Aorta (tissue), 5 donors: ENCODE measurements around the gene PTPRK. TPM values are rescaled to one million over a fixed set of nuclear protein-coding genes. Genes with fewer than 3 reads are reported as not detected.

ENCODE experiments used
- ATAC-seq: fragments of 200-7000 bp; cut with Tn5 transposase; one replicate; pipeline ENCODE4 v1.9.1; 2022; ENCODE audit warnings: moderate library complexity; ENCODE audit not compliant: low FRiP score
- DNase-seq, 2 donors: peaks; one replicate each; pipeline ENCODE4 v3.0.0-alpha.2; 2020
- H3K27ac ChIP-seq, 2 donors: one replicate each; pipeline ENCODE4 v1.5.1; 2013; ENCODE audit warnings: low read length in 2 of 2, mild to moderate bottlenecking in 2 of 2, moderate library complexity in 2 of 2, control low read depth in 1 of 2, inconsistent platforms in 1 of 2, low read depth in 1 of 2
- H3K27me3 ChIP-seq, 2 donors: one replicate each; pipeline ENCODE4 v1.6.1; 2013; ENCODE audit warnings: control low read depth in 1 of 2, low read length in 1 of 2, mild to moderate bottlenecking in 1 of 2, moderate library complexity in 1 of 2; ENCODE audit not compliant: insufficient read depth in 2 of 2, control insufficient read depth in 1 of 2
- H3K36me3 ChIP-seq, 2 donors: one replicate each; pipeline ENCODE4 v1.6.1; 2013; ENCODE audit warnings: control low read depth in 1 of 2, low read length in 1 of 2, mild to moderate bottlenecking in 1 of 2; ENCODE audit not compliant: insufficient read depth in 2 of 2, control insufficient read depth in 1 of 2
- H3K4me1 ChIP-seq, 2 donors: one replicate each; pipeline ENCODE4 v1.6.1; 2013; ENCODE audit warnings: low read length in 2 of 2, control low read depth in 1 of 2, mild to moderate bottlenecking in 1 of 2, moderate library complexity in 1 of 2; ENCODE audit not compliant: insufficient read depth in 2 of 2, control insufficient read depth in 1 of 2
- H3K4me3 ChIP-seq, 2 donors: one replicate each; pipeline ENCODE4 v1.5.1; 2013; ENCODE audit warnings: low read length in 2 of 2, control low read depth in 1 of 2, mild to moderate bottlenecking in 1 of 2
- H3K9me3 ChIP-seq: one replicate; pipeline ENCODE4 v1.6.1; 2013; ENCODE audit warnings: mild to moderate bottlenecking, low read length; ENCODE audit not compliant: control insufficient read depth
- WGBS, 2 donors: extraction: QIAGEN DNeasy Blood & Tissue Kit; methylation state at CpG; one replicate each; pipeline ENCODE4 v1.1.7; 2013; 5-methylcytosine and 5-hydroxymethylcytosine counted together
- intact Hi-C, 2 donors: fragments of 100-400 bp; cut with DNase I; formaldehyde crosslinking; loops; one replicate each; pipeline versions ENCODE4 v1.14.2 to v1.15.0; 2022
- polyA plus RNA-seq, 2 donors: library from polyadenylated mRNA; stranded (reverse); fragments of 200-250 nt; gene quantifications; one replicate each; pipeline ENCODE4 v1.2.3, GENCODE V29; 2013
- total RNA-seq, 2 donors: library from RNA; stranded (reverse); fragmentation: NEBNext Ultra II Directional; extraction: Animal tissue kit (Norgen Biotek cat#: 25700); gene quantifications; one replicate each; pipeline ENCODE4 v1.2.1, GENCODE V29; 2021
- donor health status: healthy with polysubstance abuse.
- donor health status: Bipolar disorder and iron deficiency.
- donor health status: DM: no; HTN: no; CAD: no.
- donor health status: DM: no; HTN: no; CAD: no.
- donor health status: DM: yes; HTN: yes; CAD: no.

The PTPRK gene
- total and polyA plus RNA-seq, 4 donors = 3.9 to 50.6 (median 24.9) TPM

DNA sequence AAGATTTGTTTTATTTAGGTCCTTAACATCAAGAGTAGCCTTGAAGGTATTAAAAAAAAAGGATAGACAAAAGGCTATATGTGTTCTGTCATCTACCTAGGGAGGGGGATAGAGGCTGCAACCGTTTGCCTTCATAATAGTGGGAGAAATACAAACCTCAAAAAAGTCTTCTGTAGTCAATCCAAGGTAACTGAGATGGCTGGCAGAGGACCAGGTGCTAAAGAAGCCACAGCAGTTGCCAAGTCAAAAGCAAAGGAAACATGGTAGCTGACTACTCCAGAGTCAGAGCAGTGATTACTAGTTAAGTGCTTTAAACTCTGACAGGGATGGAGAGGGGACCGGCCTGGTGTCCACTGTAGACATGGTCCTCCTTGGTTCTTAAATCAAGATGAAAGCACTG lies 249.4 kb downstream of the PTPRK start:
- Histone ChIP-seq H3K4me3 (no peak overlapping the region), H3K9me3 (no peaks in the 10 kb centered on the region), H3K27me3 (no peaks in the 10 kb centered on the region), H3K27ac (no peak overlapping the region), H3K36me3 (no peaks in the 10 kb centered on the region), H3K4me1 (peaks cover 0 to 4% of the 10 kb centered on the region in 2 donors)
- DNase-seq (no peak), ATAC-seq (no peak)
- WGBS, 2 donors = 55% methylated on average over 2 of the region's 2 CpGs
- intact Hi-C loops = no loop called here

DNA sequence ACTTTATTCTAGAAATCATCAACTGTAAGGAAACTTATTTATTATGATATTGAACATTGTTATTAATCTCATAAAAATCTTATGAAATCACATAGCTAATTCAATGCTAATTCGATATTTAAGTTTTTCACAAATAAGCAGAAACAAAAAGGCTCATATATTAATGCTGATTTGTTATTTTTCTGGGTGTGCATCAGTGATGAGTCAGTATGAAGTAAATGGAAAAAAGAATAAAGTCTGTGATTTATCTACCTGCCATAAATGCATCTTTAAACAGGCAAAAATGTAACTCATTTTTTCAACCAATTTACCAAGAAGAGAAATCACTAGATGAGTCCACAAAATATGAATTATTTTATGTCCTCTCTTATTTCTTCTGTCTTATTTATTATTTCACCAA lies 253.5 kb downstream of the PTPRK start:
- H3K9me3 ChIP-seq = no peaks in the 10 kb centered on the region
- H3K36me3 ChIP-seq = no peaks in the 10 kb centered on the region
- ATAC-seq = no peak
- H3K4me1 ChIP-seq = peaks cover 0 to 4% of the 10 kb centered on the region in 2 donors
- intact Hi-C loops = no loop called here
- DNase-seq = no peak
- 97 to 98% methylated on average over 1 of the region's 1 CpG for WGBS, 2 donors
- no peaks in the 10 kb centered on the region for H3K27me3 ChIP-seq
- H3K27ac ChIP-seq = no peak overlapping the region
- H3K4me3 ChIP-seq = no peak overlapping the region

DNA sequence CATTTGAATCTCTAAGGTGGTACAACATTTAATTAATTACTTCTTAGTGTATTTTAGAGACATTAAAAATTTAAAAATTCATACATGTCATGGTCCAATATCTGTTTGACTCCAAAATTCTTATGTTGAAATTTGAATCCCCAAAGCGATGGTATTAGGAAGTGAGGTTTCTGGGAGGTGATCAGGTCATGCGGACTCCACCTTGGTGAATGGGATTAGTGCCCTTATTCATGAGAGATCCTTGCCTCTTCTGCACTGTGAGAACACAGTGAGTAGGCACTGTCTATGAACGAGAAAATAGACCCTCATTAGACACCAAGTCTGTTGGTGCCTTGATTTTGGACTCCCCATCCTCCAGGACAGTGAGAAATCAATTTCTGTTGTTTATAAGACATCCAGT lies 254.7 kb downstream of the PTPRK start:
- Histone ChIP-seq H3K36me3 (no peaks in the 10 kb centered on the region), H3K4me3 (no peak overlapping the region), H3K27ac (no peak overlapping the region), H3K27me3 (no peaks in the 10 kb centered on the region), H3K4me1 (peaks cover 0 to 2% of the 10 kb centered on the region in 2 donors), H3K9me3 (no peaks in the 10 kb centered on the region)
- no peak for DNase-seq
- ATAC-seq = no peak
- intact Hi-C loops = no loop called here
- 94 to 97% methylated on average over 3 of the region's 3 CpGs for WGBS, 2 donors

DNA sequence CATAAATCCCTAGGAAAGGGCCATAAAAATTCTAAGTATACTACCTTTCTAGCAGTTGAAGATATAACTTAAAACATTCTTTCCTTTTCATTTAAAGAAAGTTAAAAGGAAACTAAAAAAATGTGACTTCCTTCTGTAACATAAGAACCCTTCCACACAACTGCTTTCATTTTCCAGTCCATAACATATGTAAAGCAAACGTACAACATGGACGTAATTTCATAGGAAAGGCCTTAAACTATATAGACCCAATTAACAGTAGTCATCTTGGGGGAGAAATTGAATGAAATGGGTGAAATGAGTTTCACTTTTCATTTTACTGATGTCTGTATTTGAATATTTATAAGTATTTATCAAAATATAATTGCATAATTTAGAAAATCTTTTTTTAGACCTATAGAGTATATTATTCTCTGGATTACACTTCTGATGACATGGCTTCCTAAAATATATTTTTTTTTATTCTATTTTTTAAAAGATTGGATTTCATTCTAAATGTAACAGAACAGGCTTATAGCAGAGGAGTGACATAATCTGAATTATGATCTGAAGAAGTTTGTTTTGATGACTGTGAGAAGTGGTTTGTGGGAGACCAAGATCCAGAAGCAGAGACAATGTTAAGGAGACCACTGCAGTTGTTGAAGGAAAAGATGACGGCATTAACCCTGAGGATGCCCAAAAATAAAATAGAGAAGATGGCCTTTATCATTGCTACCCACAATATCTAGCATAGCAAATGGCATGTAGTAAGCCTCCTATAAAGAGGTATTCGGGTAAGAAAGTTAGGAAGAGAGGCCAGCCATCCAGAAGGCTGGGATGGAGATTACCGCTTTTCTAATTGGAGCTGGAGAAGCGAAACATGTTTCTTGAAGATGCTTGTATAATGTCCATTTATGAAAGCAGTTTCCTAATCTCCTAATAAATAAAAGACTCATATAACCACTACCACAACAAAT lies 260.4 kb downstream of the PTPRK start:
- Histone ChIP-seq H3K4me3 (no peak overlapping the region), H3K9me3 (no peaks in the 10 kb centered on the region), H3K27me3 (no peaks in the 10 kb centered on the region), H3K36me3 (no peaks in the 10 kb centered on the region), H3K4me1 (peaks cover 0 to 2% of the 10 kb centered on the region in 2 donors), H3K27ac (no peak overlapping the region)
- intact Hi-C loops = no loop called here
- 90 to 91% methylated on average over 6 of the region's 6 CpGs for WGBS, 2 donors
- ATAC-seq (no peak), DNase-seq (no peak)

DNA sequence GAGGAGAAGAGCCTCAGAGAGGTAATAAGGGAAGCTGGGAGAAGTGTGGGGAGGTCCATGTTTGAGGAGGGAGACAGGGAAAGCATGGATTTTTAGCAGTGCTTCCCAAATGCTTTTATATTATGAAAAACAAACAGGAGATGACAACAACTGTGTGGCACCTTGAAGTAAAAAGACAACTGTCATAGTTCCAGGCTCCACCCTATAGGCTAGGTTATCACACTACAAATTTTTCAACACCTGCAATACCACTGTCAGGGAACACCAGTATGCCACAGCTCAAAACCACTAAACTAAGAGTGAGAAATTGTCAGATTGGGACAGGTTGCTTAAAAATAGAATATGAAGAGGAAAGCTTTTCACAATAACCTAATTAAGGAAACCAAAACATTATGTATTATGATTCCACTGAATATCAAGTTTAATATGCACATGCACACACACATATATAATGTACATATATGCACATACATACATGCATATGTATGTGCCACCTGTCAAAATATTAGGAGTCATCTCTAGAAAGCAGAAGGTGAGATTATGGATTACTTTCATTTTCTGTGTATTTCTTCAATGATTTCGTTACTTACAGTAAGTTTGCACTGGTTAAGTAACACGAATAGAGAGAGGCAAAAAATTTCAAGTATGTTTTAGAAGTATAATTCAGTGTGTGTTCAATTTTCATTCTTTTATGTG lies 261.2 kb downstream of the PTPRK start:
- ATAC-seq (no peak), DNase-seq (no peak)
- 64 to 66% methylated on average over 2 of the region's 2 CpGs for WGBS, 2 donors
- peaks cover 0 to 2% of the 10 kb centered on the region in 2 donors for H3K4me1 ChIP-seq
- H3K9me3 ChIP-seq = no peaks in the 10 kb centered on the region
- H3K36me3 ChIP-seq = no peaks in the 10 kb centered on the region
- H3K27me3 ChIP-seq = no peaks in the 10 kb centered on the region
- intact Hi-C loops = no loop called here
- H3K4me3 ChIP-seq = no peak overlapping the region
- no peak overlapping the region for H3K27ac ChIP-seq

DNA sequence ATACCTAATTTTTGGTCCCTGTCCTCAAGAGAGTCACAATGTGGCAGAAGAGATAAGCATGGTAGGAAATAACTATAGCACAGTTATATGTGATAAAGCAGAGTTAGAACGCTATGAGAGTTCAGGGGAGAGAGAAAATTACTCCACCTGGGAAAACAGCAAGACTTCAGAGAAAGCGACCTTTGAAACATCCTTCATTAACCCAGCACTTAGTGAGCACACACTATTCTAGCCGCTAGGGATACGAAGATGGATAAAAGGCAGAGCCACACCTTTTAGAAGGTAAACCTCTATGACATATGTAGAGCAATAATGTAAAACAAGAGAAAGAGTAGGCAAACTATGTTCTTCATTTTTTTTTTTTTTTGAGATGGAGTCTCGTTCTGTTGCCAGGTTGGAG lies 264.3 kb downstream of the PTPRK start:
- Histone ChIP-seq H3K36me3 (no peaks in the 10 kb centered on the region), H3K27me3 (no peaks in the 10 kb centered on the region), H3K27ac (no peak overlapping the region), H3K4me3 (no peak overlapping the region), H3K4me1 (peaks cover 0 to 2% of the 10 kb centered on the region in 2 donors), H3K9me3 (no peaks in the 10 kb centered on the region)
- no peak for DNase-seq
- ATAC-seq = no peak
- intact Hi-C loops = no loop called here
- WGBS, 2 donors = 94 to 96% methylated on average over 5 of the region's 5 CpGs

DNA sequence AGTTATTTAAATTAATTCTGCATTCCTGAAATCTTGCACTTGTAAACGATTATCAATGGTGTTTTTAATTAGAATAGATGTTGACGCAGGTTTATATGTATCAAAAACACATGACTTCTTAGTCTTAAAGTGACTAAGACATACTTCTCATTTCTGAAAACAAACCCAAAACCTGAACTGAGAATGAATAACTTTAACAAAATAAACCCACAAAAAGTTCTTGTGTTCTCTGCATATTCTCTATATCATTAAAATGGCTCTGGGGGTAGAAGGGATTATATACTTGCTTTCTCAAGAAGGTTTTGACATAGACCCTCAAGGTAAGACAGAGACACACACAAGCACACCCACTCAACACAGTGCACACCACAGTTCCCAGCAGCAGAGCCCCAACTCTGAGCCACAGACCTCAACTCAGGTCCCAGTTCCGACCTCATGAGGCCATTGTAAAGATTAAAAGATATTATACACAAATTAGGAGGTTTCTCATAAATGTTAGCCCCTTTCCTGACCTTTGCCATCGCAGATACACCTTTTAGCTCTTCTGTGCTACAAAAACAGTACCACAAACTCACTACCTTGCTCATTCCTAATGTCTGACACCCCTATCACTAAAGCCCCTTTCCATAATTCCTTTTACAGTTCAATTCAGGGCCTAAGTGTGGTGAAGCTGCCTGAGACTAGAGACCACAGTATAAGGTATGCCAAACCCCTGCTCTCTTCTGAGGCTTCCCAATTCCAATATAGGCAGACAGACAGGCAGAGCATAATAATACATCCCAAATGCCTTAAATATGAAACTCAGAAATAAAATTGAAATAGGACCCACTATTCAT lies 267.8 kb downstream of the PTPRK start:
- no peak overlapping the region for H3K27ac ChIP-seq
- WGBS, 2 donors = 91 to 92% methylated on average over 4 of the region's 4 CpGs
- ATAC-seq (no peak), DNase-seq (no peak)
- H3K27me3 ChIP-seq = no peaks in the 10 kb centered on the region
- H3K36me3 ChIP-seq = no peaks in the 10 kb centered on the region
- intact Hi-C loops = no loop called here
- H3K4me1 ChIP-seq = no peaks in the 10 kb centered on the region
- no peak overlapping the region for H3K4me3 ChIP-seq
- H3K9me3 ChIP-seq = no peaks in the 10 kb centered on the region

DNA sequence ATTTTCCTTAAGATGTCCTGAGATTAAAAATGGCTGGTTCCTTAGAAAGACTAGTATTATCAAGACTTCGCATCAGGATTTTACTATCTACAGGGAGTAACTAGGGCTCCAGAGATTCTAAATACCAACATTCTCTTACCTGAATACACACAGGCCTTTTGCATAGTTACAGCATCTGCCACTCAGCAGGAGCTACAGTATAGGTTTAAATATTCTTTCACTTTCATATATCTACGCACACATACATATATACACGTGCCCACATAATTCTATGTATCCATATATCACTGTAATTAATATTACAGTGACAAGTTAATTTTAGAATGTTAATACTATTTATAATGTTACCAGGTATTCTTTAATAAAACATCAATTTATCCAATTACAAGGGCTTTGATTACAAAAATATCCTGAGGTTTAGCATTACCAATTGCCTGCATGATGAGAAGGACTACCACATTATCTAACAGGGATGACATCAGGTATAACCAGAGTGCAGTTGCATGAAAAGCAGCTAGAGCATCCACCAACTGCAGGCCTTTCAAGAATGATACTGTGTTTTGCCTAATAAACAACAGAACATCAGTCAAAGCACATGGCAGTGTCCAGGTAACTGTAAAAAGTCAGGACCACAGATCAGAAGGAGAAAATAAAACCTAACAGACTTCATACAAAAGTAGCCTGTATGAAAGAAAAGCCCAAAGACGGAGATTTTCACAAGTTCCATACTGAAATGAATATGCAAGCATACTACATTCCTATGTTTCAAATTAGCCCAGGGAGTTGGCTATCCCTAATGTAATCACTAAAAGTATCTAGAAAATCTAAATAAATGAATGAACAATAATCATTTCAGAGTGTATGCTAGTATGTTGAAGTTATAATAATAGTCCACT lies 268.7 kb downstream of the PTPRK start:
- intact Hi-C loops = no loop called here
- Histone ChIP-seq H3K27me3 (no peaks in the 10 kb centered on the region), H3K4me1 (no peaks in the 10 kb centered on the region), H3K9me3 (no peaks in the 10 kb centered on the region), H3K27ac (no peak overlapping the region), H3K36me3 (no peaks in the 10 kb centered on the region), H3K4me3 (no peak overlapping the region)
- ATAC-seq (no peak), DNase-seq (no peak)
- 81 to 92% methylated on average over 4 of the region's 4 CpGs for WGBS, 2 donors
